Inflammatory macrophage (primary cell): ENCODE measurements around the gene PLLP.
"Not testable (repeated sequence)": the region's sequence is repeated elsewhere in the genome, so short reads cannot be mapped to it uniquely, and the experiment has no call there.

Experiments
- DNase-seq, 2 donors: peaks; one replicate each; pipeline ENCODE4 v3.0.0-alpha.2; 2020 to 2022

PLLP gene

DNA sequence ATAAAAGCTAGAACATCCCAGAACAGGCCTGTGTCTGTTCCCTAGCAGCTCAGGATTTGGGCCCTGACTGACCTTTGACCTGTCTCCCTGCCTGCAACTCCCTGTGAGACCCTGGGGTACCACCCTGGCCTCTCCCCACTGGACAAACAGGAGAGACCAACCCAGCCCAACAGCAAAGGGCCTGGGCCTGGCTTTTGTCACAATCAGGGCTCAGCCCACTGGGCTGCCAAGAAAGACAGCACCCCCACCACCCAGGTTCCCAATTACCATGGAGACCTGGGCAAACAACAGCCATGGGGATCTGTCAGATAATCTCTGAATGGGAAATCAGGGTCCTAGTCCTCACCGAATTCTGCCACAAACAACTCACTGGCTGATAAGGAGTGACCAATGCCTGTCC is 11.1 kb downstream of the PLLP start:
- no peak for DNase-seq

DNA sequence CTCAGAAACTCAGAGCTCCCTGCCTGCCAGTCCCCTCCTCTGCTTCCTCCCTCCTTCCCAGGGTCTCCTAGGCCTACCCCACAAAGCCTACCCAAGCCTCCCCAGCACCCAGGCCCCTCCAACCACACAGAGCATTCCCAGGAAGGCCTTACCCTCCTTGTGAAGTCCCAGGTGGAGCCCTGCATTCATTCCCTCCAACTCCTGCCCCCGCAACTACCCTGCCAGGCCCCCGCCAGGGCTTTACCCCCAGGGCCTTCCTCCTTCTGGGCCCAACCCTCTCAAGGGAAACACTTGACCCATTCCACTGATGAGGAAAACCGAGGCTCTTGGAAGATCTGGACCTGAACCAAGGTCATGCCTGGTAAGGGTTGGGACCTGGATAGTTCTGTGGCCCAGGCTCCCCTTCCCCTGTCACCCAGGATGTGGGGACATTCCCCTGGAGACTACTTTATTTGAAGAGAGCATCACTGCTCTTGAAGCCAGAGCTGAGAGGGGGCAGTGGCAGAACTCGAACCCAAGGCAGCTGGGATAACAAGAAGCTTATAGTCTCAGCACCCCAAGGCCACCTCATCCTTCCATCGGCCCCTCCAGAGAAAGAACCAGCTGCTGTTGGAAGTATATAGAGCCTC is 12.5 kb downstream of the PLLP start:
- DNase-seq: no peak

DNA sequence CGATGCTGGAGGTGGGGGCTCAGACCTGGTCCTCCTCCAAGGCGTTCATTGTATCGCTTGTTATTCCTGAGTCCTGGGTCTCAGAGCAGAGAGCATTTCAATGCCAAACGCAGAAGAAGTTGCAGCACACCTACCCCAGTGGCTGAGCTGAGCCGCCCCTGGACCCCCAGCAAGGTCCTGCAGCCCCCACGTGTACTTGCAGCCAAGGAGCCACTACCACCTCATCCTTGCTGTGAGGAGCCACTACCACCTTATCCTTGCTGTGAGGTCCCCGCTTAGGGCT is 13.5 kb downstream of the PLLP start:
- no peak for DNase-seq

DNA sequence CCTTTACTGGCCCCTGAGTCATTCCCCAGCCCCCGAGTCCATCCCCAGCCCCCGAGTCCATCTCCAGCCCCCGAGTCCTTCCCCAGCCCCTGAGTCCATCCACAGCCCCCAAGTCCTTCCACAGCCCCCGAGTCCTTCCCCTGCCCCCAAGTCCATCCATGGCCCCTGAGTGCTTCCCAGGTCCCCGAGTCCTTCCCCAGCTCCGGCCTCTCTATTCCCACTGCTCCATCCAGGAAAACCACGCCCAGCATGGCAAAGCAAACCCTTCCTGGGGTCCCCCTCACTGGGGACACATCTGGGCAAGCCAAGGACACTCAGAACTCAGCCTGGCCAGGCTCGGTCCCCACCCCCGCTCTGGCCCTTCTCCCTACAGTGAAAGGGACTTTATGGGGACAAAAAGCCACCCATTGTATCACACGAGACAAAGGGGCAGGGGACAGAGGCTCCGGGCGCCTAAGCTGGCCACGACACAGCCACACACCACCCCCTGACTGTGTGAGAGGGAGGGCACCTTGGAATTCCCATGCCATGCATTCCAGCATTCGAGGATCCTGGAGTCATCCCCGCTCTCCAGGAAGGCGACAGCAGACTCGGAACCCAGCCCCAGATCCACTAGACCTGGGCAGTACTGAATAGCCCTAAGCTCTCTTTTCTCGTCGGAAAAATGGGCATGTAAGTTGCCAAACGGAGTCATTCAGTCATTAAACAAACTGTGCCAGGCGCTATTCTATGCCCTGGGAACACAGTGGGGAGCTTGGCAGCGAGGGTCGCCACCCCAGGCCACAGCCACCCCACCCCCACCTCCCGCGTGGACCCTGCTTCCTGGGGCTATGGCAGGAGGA is 14.0 kb downstream of the PLLP start:
- DNase-seq: no peak

DNA sequence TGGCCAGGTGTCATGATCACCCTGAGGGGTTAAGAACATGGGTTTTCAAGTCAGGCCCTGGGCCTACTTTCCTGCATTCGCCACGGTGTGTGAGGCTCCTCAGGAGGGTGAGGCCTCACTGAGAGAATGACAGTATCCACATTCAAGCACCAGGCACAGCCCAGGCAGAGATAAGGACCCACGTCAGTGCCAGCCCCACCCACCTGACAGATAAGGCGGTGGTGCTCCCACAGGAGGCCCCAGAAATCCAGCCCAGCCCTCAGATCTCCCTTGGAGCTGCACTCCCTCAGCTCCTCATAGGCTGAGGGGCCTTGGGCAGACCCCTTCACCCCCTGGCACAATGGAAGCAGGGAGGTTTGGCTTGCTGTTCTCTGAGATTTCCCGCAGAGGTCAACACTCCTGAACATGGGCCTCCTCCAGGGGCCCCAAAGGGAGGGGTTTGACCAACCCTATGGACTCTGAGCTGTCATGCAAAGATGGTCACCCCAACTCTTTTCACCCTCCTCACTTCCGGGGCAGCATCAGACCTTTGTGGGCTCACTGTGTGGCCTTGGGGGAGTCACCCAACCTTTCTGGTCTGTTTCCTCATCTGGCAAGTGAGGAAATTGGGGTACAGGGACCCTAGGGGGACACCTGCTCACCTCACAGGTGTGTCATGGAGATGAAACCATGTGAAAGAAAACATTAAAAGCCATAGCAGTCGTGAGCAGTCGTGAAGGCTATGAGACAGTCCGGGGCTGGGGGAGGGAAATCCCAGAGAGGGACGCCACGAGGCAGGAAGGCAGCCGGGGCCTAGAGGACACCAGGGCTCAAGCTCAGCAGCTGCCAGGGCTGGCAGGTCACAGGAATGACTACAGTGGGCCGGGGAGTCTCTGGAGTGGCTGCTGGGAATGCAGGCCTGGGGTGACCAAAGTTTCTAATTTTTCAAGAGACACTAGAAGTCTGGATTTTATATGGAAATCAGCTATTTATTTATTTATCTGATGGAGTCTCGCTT is 15.4 kb downstream of the PLLP start:
- DNase-seq: no peak

DNA sequence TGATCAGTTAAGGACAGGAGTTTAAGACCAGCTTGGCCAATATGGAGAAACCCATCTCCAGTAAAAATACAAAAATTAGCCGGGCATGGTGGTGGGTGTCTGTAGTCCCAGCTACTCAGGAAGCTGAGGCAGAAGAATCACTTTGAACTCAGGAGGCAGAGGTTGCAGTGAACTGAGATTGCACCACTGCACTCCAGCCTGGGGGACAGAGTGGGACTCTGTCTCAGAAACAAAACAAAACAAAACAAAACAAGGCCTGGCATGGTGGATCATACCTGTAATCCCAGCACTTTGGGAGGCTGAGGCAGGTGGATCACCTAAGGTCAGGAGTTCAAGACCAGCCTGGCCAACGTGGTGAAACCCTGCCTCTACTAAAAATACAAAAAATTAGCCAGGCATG is 17.1 kb downstream of the PLLP start:
- not testable (repeated sequence) for DNase-seq

DNA sequence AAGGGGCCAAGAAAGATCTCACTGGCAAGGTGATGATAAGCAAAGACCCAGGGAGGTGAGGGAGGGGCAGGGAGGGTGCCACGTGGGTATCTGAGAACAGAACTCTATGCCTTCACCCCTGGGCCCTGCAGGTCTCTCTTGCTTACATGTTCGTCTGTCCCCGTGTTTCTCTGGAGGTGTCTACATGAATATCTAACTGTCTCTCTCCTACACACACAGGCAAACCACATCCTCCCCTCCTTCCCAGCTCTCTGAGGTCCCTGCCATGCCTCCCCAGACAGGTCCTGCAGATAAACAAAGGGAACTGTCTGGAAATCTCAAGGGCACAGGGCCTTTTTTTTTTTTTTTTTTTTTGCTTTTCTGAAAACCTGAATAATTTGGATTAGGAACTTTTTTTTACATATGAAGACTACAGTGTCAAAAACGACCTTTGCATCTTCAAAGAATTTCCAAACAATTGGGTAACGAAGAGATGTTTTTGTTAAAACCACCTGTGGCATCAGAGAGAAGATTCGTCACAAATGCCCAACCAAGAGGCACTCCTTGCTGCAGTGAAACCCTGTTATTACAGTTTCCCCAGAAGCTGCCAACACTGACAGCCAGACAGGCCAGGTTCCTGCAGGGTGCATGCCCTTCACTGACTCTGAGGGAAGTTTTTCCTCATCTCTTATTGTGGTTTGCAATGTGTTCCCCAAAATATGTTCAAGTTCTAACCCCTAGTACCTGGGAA is 17.8 kb downstream of the PLLP start:
- DNase-seq: no peak

DNA sequence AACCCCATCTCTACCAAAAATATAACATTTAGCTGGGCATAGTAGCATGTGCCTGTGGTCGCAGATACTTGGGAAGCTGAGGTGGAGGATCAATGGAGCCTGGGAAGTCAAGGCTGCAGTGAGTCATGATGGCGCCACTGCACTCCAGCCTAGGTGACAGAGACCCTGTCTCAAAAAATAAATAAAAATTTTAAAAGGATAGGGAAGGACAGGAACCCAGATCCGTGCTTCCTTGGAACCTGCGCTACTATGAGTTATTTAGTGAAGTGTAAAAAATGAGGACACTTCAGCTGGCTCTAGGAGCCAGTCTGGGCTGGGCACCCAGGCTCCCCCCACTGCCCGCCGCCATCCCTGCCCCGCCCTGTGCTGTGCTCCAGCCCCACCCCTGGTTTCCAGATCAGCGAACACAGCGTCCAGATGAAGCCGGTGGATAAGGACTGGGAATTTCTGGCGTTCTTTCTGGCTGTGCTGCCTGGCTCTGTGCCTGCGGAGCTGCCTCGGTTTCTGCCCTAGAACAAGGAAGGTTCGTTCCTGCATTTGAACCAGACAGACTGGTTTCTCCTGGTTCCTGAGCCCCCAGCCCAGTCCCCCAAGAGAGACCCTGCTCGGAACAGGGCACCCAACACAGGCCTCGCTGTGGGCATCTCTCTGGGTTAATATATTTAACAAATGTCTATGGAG is 18.5 kb downstream of the PLLP start:
- no peak for DNase-seq

DNA sequence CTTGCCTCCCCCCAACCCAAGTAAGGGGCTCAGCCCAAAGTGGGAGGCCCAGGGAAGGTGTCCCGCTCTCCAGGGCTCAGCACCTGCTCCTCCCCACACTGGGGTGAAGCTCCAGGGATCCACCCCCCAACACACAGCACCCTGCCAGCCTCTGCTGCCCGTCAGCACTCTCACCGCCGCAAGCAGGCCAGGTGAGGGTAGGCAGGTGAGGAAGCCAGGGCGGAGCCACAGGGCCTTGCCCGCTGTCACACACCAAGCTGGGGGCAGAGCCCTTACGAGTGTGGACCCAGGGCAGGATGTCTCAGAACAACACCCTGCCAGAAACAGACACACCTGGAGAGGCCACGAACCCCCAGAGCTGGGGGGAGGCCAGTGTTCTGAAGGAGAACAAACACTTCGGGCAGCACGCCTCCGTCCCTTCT is 19.5 kb downstream of the PLLP start:
- no peak for DNase-seq

DNA sequence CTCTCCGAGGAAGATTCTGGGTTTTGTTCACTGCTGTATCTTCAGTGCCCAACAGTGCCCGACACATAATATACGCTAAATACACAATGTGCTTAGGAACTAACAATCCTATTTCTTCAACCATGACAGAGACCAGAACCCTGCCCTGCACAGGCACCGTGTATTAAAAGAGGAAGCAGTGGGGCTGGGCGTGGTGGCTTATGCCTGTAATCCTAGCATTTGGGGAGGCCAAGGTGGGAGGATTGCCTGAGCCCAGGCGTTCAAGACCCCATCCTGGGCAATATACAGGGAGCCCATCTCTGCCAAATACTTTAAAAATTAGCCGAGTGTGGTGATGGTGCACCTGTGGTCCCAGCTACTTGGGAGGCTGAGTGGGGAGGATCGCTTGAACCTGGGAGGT is 20.1 kb downstream of the PLLP start:
- DNase-seq: peak; percentile 19 to 21

DNA sequence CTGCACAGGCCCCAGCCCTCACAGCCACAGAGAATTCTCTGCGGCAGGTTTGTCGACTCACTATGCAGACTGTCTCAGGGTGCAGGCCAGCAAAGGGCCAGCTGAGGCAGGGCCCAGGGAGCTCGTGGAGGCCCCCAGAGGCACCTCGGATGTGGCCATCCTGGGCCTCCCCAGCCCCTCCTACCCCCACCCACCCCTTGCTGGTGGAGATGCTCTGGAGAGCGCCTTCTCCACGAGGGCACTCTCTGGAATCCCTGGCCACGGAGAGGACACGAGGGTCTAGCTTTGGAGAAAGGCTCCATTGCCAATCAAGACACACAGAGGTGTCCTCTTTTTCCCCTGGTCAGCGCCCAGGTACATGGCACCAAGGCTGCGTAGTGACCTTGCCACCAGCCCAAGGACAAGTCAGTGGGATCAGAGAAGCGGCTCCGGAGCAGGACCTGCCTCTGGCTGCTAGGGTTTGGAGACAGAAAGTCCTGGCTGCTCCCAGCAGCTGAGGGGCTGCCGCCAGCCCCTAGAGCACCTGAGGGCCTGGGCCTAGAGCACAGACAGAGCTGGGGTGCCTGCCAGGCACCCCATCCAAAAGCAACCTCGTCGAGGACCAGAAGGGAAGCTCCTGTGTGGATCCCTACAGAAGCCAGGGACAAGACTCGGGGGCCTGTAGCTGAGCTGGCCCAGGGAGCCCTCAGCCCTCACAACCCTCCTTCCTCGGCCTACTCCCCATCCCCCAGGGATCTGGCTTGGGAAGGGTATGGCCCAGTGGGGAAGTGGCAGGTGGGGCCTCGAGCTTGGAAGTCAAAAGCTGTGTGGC is 20.7 kb downstream of the PLLP start:
- no peak for DNase-seq

DNA sequence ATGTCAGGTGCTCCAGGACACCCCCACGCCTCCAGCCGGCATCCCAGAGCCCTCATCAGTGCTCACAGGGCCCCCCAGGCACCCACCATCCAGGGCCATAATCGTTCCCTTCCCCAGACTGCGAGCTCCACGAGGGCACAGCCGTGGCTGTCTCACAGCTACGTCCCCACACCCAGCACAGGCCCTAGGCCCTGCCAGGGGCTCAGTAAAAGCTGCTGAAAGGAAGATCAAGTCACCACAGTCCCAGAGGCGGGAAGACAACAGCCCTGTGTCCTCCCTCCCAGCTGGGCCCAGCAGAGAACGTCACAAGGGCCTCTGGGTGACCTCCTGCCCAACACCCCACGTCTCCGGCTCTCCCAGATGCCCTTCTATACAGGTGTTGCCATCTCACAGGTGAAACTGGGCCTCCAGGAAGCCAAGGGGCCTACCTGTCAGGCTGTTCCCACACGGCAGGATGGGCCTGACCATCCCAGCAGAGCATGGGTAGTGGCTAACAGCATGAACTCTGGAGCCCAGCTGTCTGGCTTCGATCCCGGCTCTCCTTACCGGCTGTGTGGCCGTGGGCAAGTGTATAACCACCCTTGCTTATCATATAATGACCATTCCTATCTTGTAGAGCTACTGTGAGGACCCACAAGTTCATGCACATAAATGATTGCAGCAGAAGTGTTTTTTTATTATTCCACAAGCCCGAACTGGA is 21.5 kb downstream of the PLLP start:
- DNase-seq: no peak

DNA sequence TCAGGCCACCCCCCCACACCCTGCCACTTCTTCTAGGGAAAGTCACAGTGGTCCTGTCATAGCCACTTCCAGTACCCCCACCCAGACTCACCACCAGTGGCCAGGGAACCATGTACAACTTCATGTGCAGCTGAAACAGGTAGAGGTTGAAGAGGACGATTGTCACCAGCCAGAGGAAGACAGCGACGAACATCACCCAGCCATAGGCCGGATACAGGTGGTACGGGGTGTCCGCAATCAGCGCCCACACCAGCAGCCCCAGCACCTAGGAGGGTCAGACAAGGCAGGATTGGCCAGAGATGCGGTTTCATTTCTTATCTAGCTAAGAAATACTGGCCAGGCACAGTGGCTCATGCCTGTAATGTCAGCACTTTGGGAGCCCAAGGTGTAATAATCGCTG is 22.7 kb downstream of the PLLP start:
- no peak for DNase-seq

DNA sequence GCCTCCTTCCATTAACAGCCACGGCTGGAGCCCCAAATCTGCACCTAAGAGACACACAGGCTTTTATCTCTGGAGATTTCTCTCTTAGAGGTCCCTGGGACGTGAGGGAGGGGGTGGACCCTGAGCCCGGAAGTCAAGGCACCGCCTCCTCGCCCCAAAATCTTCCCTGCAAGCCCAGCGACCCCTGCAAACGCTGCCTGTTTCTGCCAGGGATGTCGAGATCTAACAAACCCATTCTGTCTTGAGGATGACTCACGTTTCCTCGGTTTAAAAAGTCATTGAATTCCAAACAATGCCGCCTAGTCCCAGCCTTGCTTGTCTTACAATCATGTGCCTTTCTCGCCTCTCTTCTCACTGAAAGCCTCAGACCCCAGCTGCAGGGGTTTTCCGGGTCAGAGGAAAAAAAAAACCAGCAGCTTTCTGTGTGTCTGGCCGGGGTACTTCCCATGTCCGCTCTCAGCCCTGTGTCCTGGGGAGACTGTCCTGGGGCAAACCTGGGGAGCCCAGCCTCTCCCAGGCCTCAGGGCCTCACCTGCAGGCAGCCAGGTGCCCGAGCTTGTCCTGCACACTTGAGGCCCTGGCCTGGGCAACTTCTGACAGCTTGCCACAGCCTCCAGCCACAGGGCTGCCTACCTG is 24.1 kb downstream of the PLLP start:
- DNase-seq: no peak

DNA sequence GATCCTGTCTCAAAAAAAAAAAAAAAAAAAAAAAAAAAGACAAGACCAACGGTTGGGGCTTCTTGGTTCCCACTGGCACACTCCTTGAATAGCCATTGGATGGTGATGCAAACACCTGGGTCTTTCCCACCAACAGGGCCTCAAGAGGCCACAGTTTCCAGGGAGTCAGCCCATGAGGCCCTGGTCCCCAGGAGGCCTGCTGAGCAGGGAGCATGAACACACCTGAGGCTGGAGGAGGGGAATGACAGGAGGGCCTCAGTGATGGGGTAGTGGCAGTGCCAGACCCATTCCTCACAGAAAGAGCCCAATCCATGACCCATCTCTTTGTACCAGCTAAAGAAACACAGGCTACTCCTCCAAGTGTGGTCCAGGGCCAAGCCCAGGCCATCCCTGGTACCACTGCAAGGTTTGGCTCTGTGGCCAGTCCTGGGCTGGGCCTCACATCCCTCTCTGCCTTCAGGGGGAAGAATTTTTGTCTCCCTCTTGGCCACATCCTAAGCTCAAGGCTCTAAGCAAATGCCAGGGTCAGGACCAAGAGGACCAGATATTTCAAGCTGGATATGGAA is 25.5 kb downstream of the PLLP start:
- no peak for DNase-seq

DNA sequence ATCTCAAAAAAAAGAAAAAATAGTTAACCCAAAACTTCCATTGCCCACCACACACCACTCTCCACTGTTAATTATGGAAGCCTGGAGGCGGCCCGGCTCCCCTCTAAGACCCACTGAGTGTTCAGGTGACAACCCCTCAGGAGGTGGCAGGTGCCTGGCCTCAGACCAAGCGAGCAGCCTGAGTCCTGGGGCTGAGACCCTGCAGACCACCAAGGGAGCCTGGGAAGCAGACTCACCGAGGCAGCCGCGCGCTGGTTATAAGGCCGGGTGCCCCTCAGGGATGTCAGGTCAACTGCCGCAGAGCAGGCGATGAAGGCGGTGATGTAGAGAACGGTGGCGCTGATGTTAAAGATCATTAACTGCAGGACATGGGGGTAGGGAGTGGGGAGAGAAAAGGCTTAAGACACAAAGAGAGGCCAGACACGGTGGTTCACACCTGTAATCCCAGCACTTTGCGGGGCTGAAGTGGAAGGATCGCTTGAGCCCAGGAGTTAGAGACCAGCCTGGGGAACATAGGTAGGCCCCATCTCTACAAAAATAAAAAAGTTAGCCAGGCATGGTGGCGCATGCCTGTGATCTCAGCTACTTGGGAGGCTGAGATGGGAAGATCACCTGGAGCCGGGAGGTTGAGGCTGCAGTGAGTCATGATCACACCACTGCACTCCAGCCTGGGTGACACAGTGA is 26.1 kb downstream of the PLLP start:
- no peak for DNase-seq

DNA sequence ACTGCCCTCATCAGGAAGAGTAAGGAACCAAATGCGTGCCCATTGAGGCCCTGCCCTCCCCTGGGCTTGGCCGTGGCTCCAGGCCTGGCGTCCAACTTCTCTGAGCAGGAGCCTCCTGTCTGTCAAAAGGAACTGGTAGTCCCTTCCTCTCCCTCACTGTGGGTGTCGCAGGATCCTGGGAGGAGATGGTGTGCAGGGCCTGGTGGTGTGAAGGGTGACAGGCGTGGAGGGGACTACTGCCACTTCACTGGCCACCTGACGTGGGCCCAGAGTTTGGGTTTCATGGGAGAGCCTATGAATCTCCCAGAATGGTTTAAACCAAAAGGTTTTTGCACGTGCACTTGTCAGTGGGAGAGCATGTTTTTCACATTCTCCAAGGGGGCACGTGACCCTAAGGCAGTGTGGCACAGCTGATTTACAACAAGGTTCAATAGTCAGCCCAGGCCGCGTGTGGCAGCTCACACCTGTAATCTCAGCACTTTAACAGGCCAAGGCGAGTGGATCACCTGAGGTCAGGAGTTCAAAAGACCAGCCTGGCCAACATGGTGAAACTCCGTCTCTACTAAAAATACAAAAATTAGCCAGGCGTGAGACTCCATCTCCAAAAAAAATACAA is 26.9 kb downstream of the PLLP start:
- no peak for DNase-seq

DNA sequence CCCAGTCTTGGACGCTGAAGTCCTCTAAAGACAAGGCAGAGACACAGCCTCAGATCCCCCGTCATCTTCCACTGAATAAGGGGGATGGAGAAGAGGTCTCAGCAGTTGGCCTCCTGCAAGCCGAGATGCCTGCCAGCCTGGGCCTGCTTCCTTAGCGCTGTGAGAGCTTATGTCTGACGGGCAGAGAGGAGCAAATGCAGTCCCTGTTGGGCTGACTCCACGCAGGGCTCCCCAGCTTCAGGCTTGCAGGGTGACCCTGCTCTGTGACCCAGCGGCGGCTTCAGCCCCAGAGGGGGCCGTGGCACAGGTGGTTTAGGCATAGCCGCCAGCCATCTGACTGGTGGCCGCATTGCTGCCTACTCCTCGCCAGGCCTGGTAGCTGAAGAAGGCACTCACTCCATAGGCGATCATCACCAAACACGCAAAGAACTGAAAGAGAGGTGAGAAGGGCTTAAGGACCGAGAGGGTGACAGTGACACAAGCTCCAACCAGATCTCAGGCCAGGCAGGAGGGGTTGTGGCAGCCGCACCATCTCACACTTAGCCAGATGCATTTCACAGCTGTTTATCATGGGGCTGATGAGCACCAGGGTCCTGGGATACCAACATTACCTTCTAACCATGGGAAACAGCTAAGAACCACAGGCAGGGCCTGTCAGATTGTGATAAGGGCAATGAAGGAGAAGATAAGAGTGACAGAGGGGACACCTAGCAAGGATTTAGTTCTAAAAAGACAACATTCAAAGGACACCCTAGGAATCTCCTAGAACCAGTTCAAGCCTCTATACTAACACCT is 27.7 kb downstream of the PLLP start:
- DNase-seq: no peak
